ENCODE results near the gene TBATA. TPM values are rescaled to one million over a fixed set of nuclear protein-coding genes. Genes with fewer than 3 reads are reported as not detected.
A peak's percentile ranks its signal among the peaks of the same experiment; 100 is the strongest.

Gene TBATA
- total and polyA plus RNA-seq, 2 experiments from 2014 or later, result not detected

DNA sequence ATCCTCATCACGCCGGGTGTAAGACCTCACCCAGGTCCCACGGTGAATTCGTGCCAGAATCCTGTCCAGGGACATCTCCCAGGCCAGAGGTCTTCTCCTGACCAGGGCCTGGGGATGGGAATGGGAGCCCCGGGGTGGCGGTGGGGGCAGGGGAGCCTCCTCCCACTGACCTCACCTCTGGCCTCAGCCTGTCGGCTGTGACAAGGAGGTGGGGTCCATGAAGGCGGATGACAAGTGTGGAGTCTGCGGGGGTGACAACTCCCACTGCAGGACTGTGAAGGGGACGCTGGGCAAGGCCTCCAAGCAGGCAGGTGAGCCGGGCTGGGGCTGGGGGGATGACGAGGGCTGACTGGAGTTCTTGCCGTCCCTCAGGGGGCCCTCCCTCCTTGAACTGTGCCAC, 41.3 kb downstream of the TBATA start:
- Histone ChIP-seq H3K27ac (no peak overlapping the region), H3K9me3 (ENCODE audit: low read depth) (no peaks in the 10 kb centered on the region), H3K4me1 (ENCODE audit: low read depth) (no peaks in the 10 kb centered on the region), H3K27me3 (no peaks in the 10 kb centered on the region), H3K4me3 (no peak overlapping the region), H3K36me3 (no peaks in the 10 kb centered on the region)
- DNase-seq (ENCODE audit: low read depth in 1 of 2, low spot score in 1 of 2), result no peak
- TF ChIP-seq CTCF (IDR thresholded peaks at IDR 0.05; ENCODE audit: low read depth, low read length), result no peak

DNA sequence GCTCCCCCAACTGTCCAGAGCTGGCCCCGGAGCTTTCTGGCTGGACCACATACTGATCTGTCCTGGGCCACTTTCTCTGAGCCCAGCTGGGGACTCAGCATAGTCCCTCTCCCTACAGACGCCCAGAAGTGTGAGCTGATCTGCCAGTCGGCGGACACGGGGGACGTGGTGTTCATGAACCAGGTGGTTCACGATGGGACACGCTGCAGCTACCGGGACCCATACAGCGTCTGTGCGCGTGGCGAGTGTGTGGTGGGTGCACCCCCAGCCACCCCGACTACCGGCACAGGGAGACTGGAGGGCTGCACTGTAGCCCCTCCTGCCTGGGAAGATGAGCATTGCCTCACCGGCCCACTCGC, 41.8 kb downstream of the TBATA start:
- no peak for TF ChIP-seq CTCF (IDR thresholded peaks at IDR 0.05; ENCODE audit: low read depth, low read length)
- no peaks in the 10 kb centered on the region for H3K9me3 ChIP-seq (ENCODE audit: low read depth)
- H3K4me3 ChIP-seq, result no peak overlapping the region
- DNase-seq (ENCODE audit: low read depth in 1 of 2, low spot score in 1 of 2), result no peak
- H3K36me3 ChIP-seq, result no peaks in the 10 kb centered on the region
- no peak overlapping the region for H3K27ac ChIP-seq
- no peaks in the 10 kb centered on the region for H3K4me1 ChIP-seq (ENCODE audit: low read depth)
- H3K27me3 ChIP-seq, result no peaks in the 10 kb centered on the region

DNA sequence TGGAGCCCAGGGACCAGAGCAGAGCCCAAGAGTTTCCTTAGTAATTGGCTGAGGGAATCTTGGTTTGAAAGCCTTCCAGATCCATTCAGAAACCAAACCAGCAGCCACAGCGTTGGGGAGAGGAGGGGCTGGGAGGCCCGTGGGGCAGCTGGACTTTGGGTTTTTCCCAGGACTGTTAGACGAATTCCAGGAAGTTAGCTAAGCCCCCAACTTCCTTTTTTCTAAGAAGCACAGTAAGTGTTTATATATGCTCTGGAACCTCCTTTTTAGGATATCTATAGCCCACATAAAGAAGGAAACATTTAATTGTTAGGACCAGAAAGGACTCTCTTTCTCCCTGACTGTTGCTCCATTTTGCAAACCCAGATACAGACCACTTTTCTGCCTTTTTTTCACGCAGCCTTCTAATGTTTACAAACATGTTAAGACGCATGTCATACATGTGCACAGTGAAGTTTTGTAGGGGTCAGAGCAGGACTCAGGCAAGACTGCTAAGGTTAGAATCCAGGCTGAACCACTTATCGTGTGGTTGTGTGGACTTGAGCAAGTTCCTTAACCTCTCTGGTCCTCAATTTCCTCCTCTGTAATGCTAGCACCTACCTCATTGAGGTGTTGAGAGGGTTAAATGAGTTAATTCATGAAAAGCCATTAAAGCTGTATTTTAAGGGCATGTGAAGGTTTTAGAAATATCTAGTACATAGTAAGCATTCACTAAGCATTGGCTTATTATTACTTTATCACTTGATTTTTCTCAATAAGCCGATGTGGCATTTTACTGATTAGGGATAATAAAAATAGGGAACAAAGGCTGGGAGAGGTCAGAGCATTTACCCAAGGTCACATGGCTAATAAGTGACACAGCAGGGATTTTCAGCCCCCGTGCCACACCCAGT, 42.4 kb downstream of the TBATA start:
- TF ChIP-seq CTCF (IDR thresholded peaks at IDR 0.05; ENCODE audit: low read depth, low read length), result no peak
- no peaks in the 10 kb centered on the region for H3K27me3 ChIP-seq
- H3K27ac ChIP-seq, result no peak overlapping the region
- no peaks in the 10 kb centered on the region for H3K4me1 ChIP-seq (ENCODE audit: low read depth)
- H3K4me3 ChIP-seq, result no peak overlapping the region
- no peaks in the 10 kb centered on the region for H3K9me3 ChIP-seq (ENCODE audit: low read depth)
- H3K36me3 ChIP-seq, result no peaks in the 10 kb centered on the region
- DNase-seq (ENCODE audit: low read depth in 1 of 2, low spot score in 1 of 2), result peak in 1 of 2 donors; percentile 88

- DNase-seq (ENCODE audit: low read depth in 1 of 2, low spot score in 1 of 2), result peak in 1 of 2 donors; percentile 74
- Histone ChIP-seq H3K9me3 (ENCODE audit: low read depth) (no peaks in the 10 kb centered on the region), H3K4me1 (ENCODE audit: low read depth) (no peaks in the 10 kb centered on the region), H3K4me3 (no peak overlapping the region), H3K27ac (peak overlapping the region; percentile 51), H3K27me3 (no peaks in the 10 kb centered on the region), H3K36me3 (no peaks in the 10 kb centered on the region)
- no peak for TF ChIP-seq CTCF (IDR thresholded peaks at IDR 0.05; ENCODE audit: low read depth, low read length)
Observed at GRCh38 chr10:70740406-70741288, 44.5 kb downstream of the TBATA start.

DNA sequence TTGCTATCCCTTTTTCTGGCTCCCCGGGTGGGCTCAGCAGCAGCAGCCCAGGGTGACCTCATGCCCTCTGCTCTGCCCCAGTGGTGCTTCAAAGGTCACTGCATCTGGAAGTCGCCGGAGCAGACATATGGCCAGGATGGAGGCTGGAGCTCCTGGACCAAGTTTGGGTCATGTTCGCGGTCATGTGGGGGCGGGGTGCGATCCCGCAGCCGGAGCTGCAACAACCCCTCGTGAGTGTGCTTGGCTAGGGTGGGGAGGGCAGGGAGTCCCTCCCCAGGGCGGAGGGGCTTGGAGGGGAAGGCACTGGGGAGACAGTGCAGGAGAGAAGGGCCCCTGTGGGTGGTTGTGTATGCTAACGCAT, 46.4 kb downstream of the TBATA start:
- Histone ChIP-seq H3K36me3 (no peaks in the 10 kb centered on the region), H3K27ac (no peak overlapping the region), H3K27me3 (no peaks in the 10 kb centered on the region), H3K9me3 (ENCODE audit: low read depth) (no peaks in the 10 kb centered on the region), H3K4me3 (no peak overlapping the region), H3K4me1 (ENCODE audit: low read depth) (no peaks in the 10 kb centered on the region)
- no peak for TF ChIP-seq CTCF (IDR thresholded peaks at IDR 0.05; ENCODE audit: low read depth, low read length)
- no peak for DNase-seq (ENCODE audit: low read depth in 1 of 2, low spot score in 1 of 2)

Measured in cardiac muscle cell (in vitro differentiated cells and primary cell).